ENCODE measurements around the gene DRD2.
"Not testable (repeated sequence)": the region's sequence is repeated elsewhere in the genome, so short reads cannot be mapped to it uniquely, and the experiment has no call there.

DRD2 gene

GRCh38 chr11:113475160-113475761 is at the start of gene DRD2:
TSS of gene DRD2 (minus strand) at chr11:113475398. CDS start at chr11:113424651, 50,747 bp downstream.
- DNase-seq = no peak

GRCh38 chr11:113523906-113524305 is 48.7 kb upstream of the DRD2 start:
- not testable (repeated sequence) for DNase-seq

GRCh38 chr11:113521737-113522517 is 46.7 kb upstream of the DRD2 start:
- no peak for DNase-seq

- DNase-seq = no peak
Measured at GRCh38 chr11:113519989-113520613, 44.9 kb upstream of the DRD2 start.

- no peak for DNase-seq
Measured at GRCh38 chr11:113518716-113519495, 43.7 kb upstream of the DRD2 start.

GRCh38 chr11:113517361-113517760 is 42.2 kb upstream of the DRD2 start:
- no peak for DNase-seq

GRCh38 chr11:113514856-113515255 is 39.7 kb upstream of the DRD2 start:
- DNase-seq = no peak

GRCh38 chr11:113507341-113507740 is 32.1 kb upstream of the DRD2 start:
- no peak for DNase-seq

- no peak for DNase-seq
Measured at GRCh38 chr11:113506893-113507292, 31.7 kb upstream of the DRD2 start.

- no peak for DNase-seq
Measured at GRCh38 chr11:113506461-113506860, 31.3 kb upstream of the DRD2 start.

GRCh38 chr11:113505541-113506375 is 30.6 kb upstream of the DRD2 start:
- DNase-seq = no peak

GRCh38 chr11:113505046-113505445 is 29.8 kb upstream of the DRD2 start:
- no peak for DNase-seq

- no peak for DNase-seq
Measured at GRCh38 chr11:113504586-113504985, 29.4 kb upstream of the DRD2 start.

- no peak for DNase-seq
Measured at GRCh38 chr11:113504071-113504470, 28.9 kb upstream of the DRD2 start.

- no peak for DNase-seq
Measured at GRCh38 chr11:113497066-113497910, 22.1 kb upstream of the DRD2 start.

- no peak for DNase-seq
Measured at GRCh38 chr11:113496026-113496651, 20.9 kb upstream of the DRD2 start.

GRCh38 chr11:113494021-113494420 is 18.8 kb upstream of the DRD2 start:
- DNase-seq = no peak

- no peak for DNase-seq
Measured at GRCh38 chr11:113493206-113493605, 18.0 kb upstream of the DRD2 start.

GRCh38 chr11:113488931-113489351 is 13.7 kb upstream of the DRD2 start:
- no peak for DNase-seq

- DNase-seq = no peak
Measured at GRCh38 chr11:113487622-113488021, 12.4 kb upstream of the DRD2 start.

GRCh38 chr11:113484223-113484622 is 9.0 kb upstream of the DRD2 start:
- DNase-seq = no peak
